Natural killer cell (primary cell): ENCODE data around the gene KIAA1671. TPM values are rescaled to one million over a fixed set of nuclear protein-coding genes. Genes with fewer than 3 reads are reported as not detected.

Experiments
- ATAC-seq, 3 donors: fragments of 150-1000 bp in 2 of 3; fragments of 200-7000 bp in 1 of 3; cut with Tn5 transposase; 1 replicate in 1 of 3; 2 replicates in 2 of 3; pipeline ENCODE4 v1.10.0; 2021; ENCODE audit warnings: mild to moderate bottlenecking in 2 of 3, moderate library complexity in 2 of 3
- DNase-seq, 2 donors: peaks; one replicate each; pipeline versions ENCODE4 v3.0.0 to v3.0.0-alpha.2; 2013 to 2021; ENCODE audit warnings: mixed read lengths in 1 of 2
- H3K27ac ChIP-seq: one replicate; pipeline ENCODE4 v1.5.1; 2013; ENCODE audit warnings: mild to moderate bottlenecking, low read length
- H3K27me3 ChIP-seq: one replicate; pipeline ENCODE4 v1.6.1; 2013; ENCODE audit warnings: low read length; ENCODE audit not compliant: control insufficient read depth, insufficient read depth
- H3K36me3 ChIP-seq: one replicate; pipeline ENCODE4 v1.6.1; 2013; ENCODE audit warnings: low read length; ENCODE audit not compliant: control insufficient read depth, insufficient read depth
- H3K4me1 ChIP-seq: one replicate; pipeline ENCODE4 v1.6.1; 2013; ENCODE audit warnings: low read length; ENCODE audit not compliant: control insufficient read depth, insufficient read depth
- H3K4me3 ChIP-seq: one replicate; pipeline ENCODE4 v1.5.1; 2013; ENCODE audit warnings: low read length
- H3K9me3 ChIP-seq: one replicate; pipeline ENCODE4 v1.6.1; 2013; ENCODE audit warnings: low read length; ENCODE audit not compliant: control insufficient read depth, insufficient read depth
- H3K27ac Mint-ChIP-seq, 2 donors: one replicate each; pipeline ENCODE4 v1.8.0; 2022; ENCODE audit warnings: mild to moderate bottlenecking in 2 of 2, mixed read lengths in 2 of 2, moderate library complexity in 1 of 2
- H3K27me3 Mint-ChIP-seq, 2 donors: one replicate each; pipeline ENCODE4 v1.8.0; 2022; ENCODE audit warnings: low read depth in 2 of 2, mixed read lengths in 2 of 2
- H3K36me3 Mint-ChIP-seq: one replicate; pipeline ENCODE4 v1.8.0; 2022; ENCODE audit warnings: mixed read lengths
- H3K4me1 Mint-ChIP-seq, 2 donors: one replicate each; pipeline ENCODE4 v1.8.0; 2022; ENCODE audit warnings: mixed read lengths in 2 of 2
- H3K4me3 Mint-ChIP-seq: one replicate; pipeline ENCODE4 v1.8.0; 2022; ENCODE audit warnings: mild to moderate bottlenecking, moderate library complexity, mixed read lengths
- H3K9me3 Mint-ChIP-seq, 2 donors: one replicate each; pipeline ENCODE4 v1.8.0; 2022; ENCODE audit warnings: mixed read lengths in 2 of 2
- CTCF ChIP-seq: fragments of 200-600 bp; IDR thresholded peaks from one replicate; pipeline ENCODE4 v1.8.0; 2022; ENCODE audit warnings: antibody characterized with exemption
- WGBS: methylation state at CpG from one replicate; pipeline ENCODE4 v1.1.7; 2013; ENCODE audit warnings: missing lambda C conversion rate; ENCODE audit not compliant: insufficient coverage; 5-methylcytosine and 5-hydroxymethylcytosine counted together
- intact Hi-C: fragments of 100-400 bp; cut with micrococcal nuclease; formaldehyde crosslinking; loops from one replicate; pipeline ENCODE4 v1.14.2; 2022
- total RNA-seq, 4 donors: library from RNA; stranded (reverse); fragments of 120-200 nt in 1 of 4; gene quantifications; one replicate each; pipeline versions ENCODE4 v1.2.3 to v1.2.4, GENCODE V29; 2013 to 2022

Gene KIAA1671
- total RNA-seq, 3 donors from 2014 or later (not counting 1 experiment from before 2014, with no cell fraction given) = 3.6 to 24.0 (median 7.3) TPM

DNA sequence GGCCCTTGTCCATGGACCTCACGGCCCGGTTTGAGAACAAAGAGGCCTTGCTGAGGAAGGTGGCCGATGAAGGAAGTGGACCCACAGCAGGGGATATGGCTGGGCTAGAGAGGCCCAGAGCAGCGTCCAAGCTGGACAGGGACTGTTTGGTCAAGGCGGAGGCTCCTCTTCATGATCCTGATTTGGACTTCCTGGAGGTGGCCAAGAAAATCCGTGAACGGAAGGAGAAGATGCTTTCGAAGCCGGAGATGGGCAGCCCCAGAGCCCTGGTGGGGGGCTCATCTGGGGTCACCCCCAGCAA, 76.3 kb downstream of the KIAA1671 start:
- ATAC-seq (no peak), DNase-seq (no peak)
- Histone ChIP-seq H3K36me3 (no peaks in the 10 kb centered on the region), H3K4me3 (no peak overlapping the region), H3K27me3 (peaks cover 8% of the 10 kb centered on the region), H3K27ac (no peak overlapping the region), H3K4me1 (peaks cover 8% of the 10 kb centered on the region), H3K9me3 (no peaks in the 10 kb centered on the region)
- Mint-ChIP-seq H3K9me3 (no peaks in the 10 kb centered on the region), H3K36me3 (no peaks in the 10 kb centered on the region), H3K27me3 (peaks cover 38 to 45% of the 10 kb centered on the region in 2 donors), H3K4me1 (peaks cover 6 to 8% of the 10 kb centered on the region in 2 donors), H3K4me3 (no peak overlapping the region), H3K27ac (no peak overlapping the region)
- TF ChIP-seq CTCF = no peak
- WGBS = 93% methylated on average over 9 of the region's 9 CpGs
- intact Hi-C loops = no loop called here

DNA sequence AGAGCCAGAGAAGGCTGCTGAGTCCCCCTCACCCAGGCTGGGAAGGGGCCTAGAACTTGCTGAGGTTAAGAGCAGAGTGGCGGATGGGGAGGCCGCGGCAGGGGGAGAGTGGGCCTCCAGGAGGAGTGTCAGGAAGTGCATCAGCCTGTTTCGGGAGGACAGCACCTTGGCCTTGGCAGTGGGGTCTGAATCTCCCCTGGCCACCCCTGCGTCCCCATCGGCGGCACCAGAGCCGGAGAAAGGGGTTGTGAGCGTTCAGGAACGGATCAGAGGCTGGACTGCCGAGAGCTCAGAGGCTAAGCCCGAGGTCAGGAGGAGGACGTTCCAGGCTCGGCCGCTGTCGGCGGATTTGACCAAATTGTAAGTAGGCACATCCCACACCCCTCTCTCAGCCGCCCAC, 76.7 kb downstream of the KIAA1671 start:
- no peak for DNase-seq
- Histone ChIP-seq H3K27me3 (peaks cover 8% of the 10 kb centered on the region), H3K9me3 (no peaks in the 10 kb centered on the region), H3K27ac (no peak overlapping the region), H3K4me1 (peaks cover 12% of the 10 kb centered on the region), H3K36me3 (no peaks in the 10 kb centered on the region), H3K4me3 (no peak overlapping the region)
- 95% methylated on average over 18 of the region's 18 CpGs for WGBS
- Mint-ChIP-seq H3K27ac (no peak overlapping the region), H3K27me3 (peaks cover 36 to 41% of the 10 kb centered on the region in 2 donors), H3K4me3 (no peak overlapping the region), H3K9me3 (no peaks in the 10 kb centered on the region), H3K36me3 (no peaks in the 10 kb centered on the region), H3K4me1 (peaks cover 10 to 12% of the 10 kb centered on the region in 2 donors)
- no peak for ATAC-seq
- intact Hi-C loops = no loop called here
- no peak for TF ChIP-seq CTCF

- intact Hi-C loops = no loop called here
- Histone ChIP-seq H3K4me3 (no peak overlapping the region), H3K27ac (no peak overlapping the region), H3K36me3 (no peaks in the 10 kb centered on the region), H3K9me3 (no peaks in the 10 kb centered on the region), H3K27me3 (peaks cover 8% of the 10 kb centered on the region), H3K4me1 (peaks cover 16% of the 10 kb centered on the region)
- Mint-ChIP-seq H3K27ac (no peak overlapping the region), H3K4me1 (peaks cover 14 to 16% of the 10 kb centered on the region in 2 donors), H3K9me3 (no peaks in the 10 kb centered on the region), H3K27me3 (peaks cover 27 to 33% of the 10 kb centered on the region in 2 donors), H3K36me3 (no peaks in the 10 kb centered on the region), H3K4me3 (no peak overlapping the region)
- no peak for ATAC-seq
- 84% methylated on average over 6 of the region's 7 CpGs for WGBS
- no peak for DNase-seq
- no peak for TF ChIP-seq CTCF
Observed at GRCh38 chr22:25030636-25031035, 78.1 kb downstream of the KIAA1671 start.

GRCh38 chr22:25032066-25032465, 79.5 kb downstream of the KIAA1671 start:
- Histone ChIP-seq H3K27ac (no peak overlapping the region), H3K36me3 (no peaks in the 10 kb centered on the region), H3K4me1 (peaks cover 16% of the 10 kb centered on the region), H3K9me3 (no peaks in the 10 kb centered on the region), H3K27me3 (peaks cover 8% of the 10 kb centered on the region), H3K4me3 (no peak overlapping the region)
- DNase-seq = no peak
- H3K4me1 Mint-ChIP-seq = peaks cover 11% of the 10 kb centered on the region in 2 donors
- H3K9me3 Mint-ChIP-seq = no peaks in the 10 kb centered on the region
- H3K27me3 Mint-ChIP-seq = peaks cover 16 to 26% of the 10 kb centered on the region in 2 donors
- no peak for ATAC-seq
- WGBS = no CpG with 5 or more reads among the region's 2 CpGs
- no peaks in the 10 kb centered on the region for H3K36me3 Mint-ChIP-seq
- H3K27ac Mint-ChIP-seq = no peak overlapping the region
- no peak for TF ChIP-seq CTCF
- no peak overlapping the region for H3K4me3 Mint-ChIP-seq
- intact Hi-C loops = no loop called here
